ENCODE data around the gene RIMKLA. TPM values are rescaled to one million over a fixed set of nuclear protein-coding genes. Genes with fewer than 3 reads are reported as not detected.
A peak's percentile ranks its signal among the peaks of the same experiment; 100 is the strongest.

RIMKLA gene
- total and polyA plus RNA-seq, 2 of the 13 experiments (the other 11 are each of a cell fraction or from before 2014, with no cell fraction given), result 2.5 to 3.8 TPM

- TF ChIP-seq SMC3 (IDR thresholded peaks at IDR 0.05; ENCODE audit: low read length) (no peak), AHR (CRISPR knock-in tag; IDR thresholded peaks at IDR 0.05) (no peak), HNRNPH1 (optimal IDR thresholded peaks at IDR 0.05; ENCODE audit: low read depth, low read length) (no peak), ZNF713 (CRISPR knock-in tag; IDR thresholded peaks at IDR 0.05) (no peak), ZMAT3 (CRISPR knock-in tag; conservative IDR thresholded peaks at IDR 0.05) (peak; percentile 72; the same call in 1 of the 2 replicates), SOX6 (IDR thresholded peaks at IDR 0.05) (no peak), SOX6 (CRISPR knock-in tag; IDR thresholded peaks at IDR 0.05) (peak; percentile 54), ZNF546 (CRISPR knock-in tag; conservative IDR thresholded peaks at IDR 0.05) (peak; percentile 61; the same call in 1 of the 2 replicates), ZNF343 (CRISPR knock-in tag; IDR thresholded peaks at IDR 0.05) (0 out of 2 replicates have a peak, but pooled peaks have one; percentile 67), ZNF788 (CRISPR knock-in tag; IDR thresholded peaks at IDR 0.05; ENCODE audit: borderline replicate concordance) (peak; percentile 73), MXD3 (CRISPR knock-in tag; IDR thresholded peaks at IDR 0.05) (peak; percentile 91; the same call in 1 of the 2 replicates), TBX2 (CRISPR knock-in tag; IDR thresholded peaks at IDR 0.05; ENCODE audit: borderline replicate concordance) (peak; percentile 87; the same call in 1 of the 2 replicates), SNRNP70 (IDR thresholded peaks at IDR 0.05; ENCODE audit: low read depth, low read length) (no peak), ZNF547 (CRISPR knock-in tag; IDR thresholded peaks at IDR 0.05) (no peak; the same call in 1 of the 2 replicates), ARNTL (CRISPR knock-in tag; IDR thresholded peaks at IDR 0.05) (peak; percentile 27; the same call in 1 of the 2 replicates), ARHGAP35 (CRISPR knock-in tag; IDR thresholded peaks at IDR 0.05; ENCODE audit: borderline replicate concordance) (no peak; the same call in 1 of the 2 replicates), ZNF569 (CRISPR knock-in tag; IDR thresholded peaks at IDR 0.05; ENCODE audit: borderline replicate concordance) (no peak), POLR2G (IDR thresholded peaks at IDR 0.05; ENCODE audit: low read depth, low read length) (peak; percentile 82), ZC3H4 (CRISPR knock-in tag; IDR thresholded peaks at IDR 0.05; ENCODE audit: borderline replicate concordance) (no peak; the same call in none of the 2 replicates), PATZ1 (CRISPR knock-in tag; IDR thresholded peaks at IDR 0.05) (no peak), MYNN (CRISPR knock-in tag; IDR thresholded peaks at IDR 0.05; ENCODE audit: low read depth) (peak; percentile 33; the same call in 1 of the 2 replicates), ESRRA (CRISPR knock-in tag; IDR thresholded peaks at IDR 0.05; ENCODE audit: low read depth) (peak; percentile 62; the same call in 1 of the 2 replicates), HNRNPK (IDR thresholded peaks at IDR 0.05; ENCODE audit: low read depth, low read length, poor library complexity, severe bottlenecking) (no peak), ZNF24 (IDR thresholded peaks at IDR 0.05) (no peak), MTF2 (CRISPR knock-in tag; IDR thresholded peaks at IDR 0.05; ENCODE audit: borderline replicate concordance) (no peak), ZNF704 (CRISPR knock-in tag; IDR thresholded peaks at IDR 0.05; ENCODE audit: borderline replicate concordance) (no peak), SMARCC2 (IDR thresholded peaks at IDR 0.05) (no peak), CEBPG (CRISPR knock-in tag; IDR thresholded peaks at IDR 0.05) (no peak; the same call in 1 of the 2 replicates)
Measured at GRCh38 chr1:42456010-42456753, 75.6 kb downstream of the RIMKLA start, which contains the start of the genes PPCS and ZMYND12 (continued).

Measured in HepG2 (cell line).